H9 (cell line): ENCODE results near the gene KIAA1671. TPM values are rescaled to one million over a fixed set of nuclear protein-coding genes. Genes with fewer than 3 reads are reported as not detected.

Experiments used
- DNase-seq: peaks from one replicate; pipeline ENCODE4 v3.0.0-alpha.2; 2017
- H2AFZ ChIP-seq: one replicate; pipeline ENCODE4 v1.6.1; 2013; ENCODE audit warnings: mild to moderate bottlenecking, low read length, control low read depth, moderate library complexity
- H2AK5ac ChIP-seq: 2 replicates; pipeline ENCODE4 v1.6.1; 2013; ENCODE audit warnings: low read length, control low read depth, mixed read lengths; ENCODE audit not compliant: insufficient read length
- H2BK120ac ChIP-seq: one replicate; pipeline ENCODE4 v1.6.1; 2013; ENCODE audit warnings: low read depth, mild to moderate bottlenecking, low read length, control low read depth, inconsistent platforms; ENCODE audit not compliant: poor library complexity, severe bottlenecking
- H2BK12ac ChIP-seq: 2 replicates; pipeline ENCODE4 v1.6.1; 2013; ENCODE audit warnings: low read length, control low read depth, mixed read lengths, low read depth; ENCODE audit not compliant: insufficient read length
- H2BK15ac ChIP-seq: 2 replicates; pipeline ENCODE4 v1.6.1; 2013; ENCODE audit warnings: low read depth, low read length, control low read depth
- H2BK20ac ChIP-seq: one replicate; pipeline ENCODE4 v1.6.1; 2013; ENCODE audit warnings: low read depth, mild to moderate bottlenecking, low read length, control low read depth, inconsistent platforms; ENCODE audit not compliant: poor library complexity, severe bottlenecking
- H2BK5ac ChIP-seq: 2 replicates; pipeline ENCODE4 v1.6.1; 2013; ENCODE audit warnings: low read length, control low read depth, mixed read lengths; ENCODE audit not compliant: insufficient read length
- H3K14ac ChIP-seq: 2 replicates; pipeline ENCODE4 v1.6.1; 2013; ENCODE audit warnings: low read length, control low read depth; ENCODE audit not compliant: insufficient read depth
- H3K18ac ChIP-seq: 2 replicates; pipeline ENCODE4 v1.6.1; 2013; ENCODE audit warnings: low read depth, mild to moderate bottlenecking, mixed read lengths, low read length, control low read depth; ENCODE audit not compliant: insufficient read length
- H3K23ac ChIP-seq: 2 replicates; pipeline ENCODE4 v1.6.1; 2013; ENCODE audit warnings: low read length, control low read depth, mixed read lengths, low read depth; ENCODE audit not compliant: insufficient read length
- H3K23me2 ChIP-seq: 2 replicates; pipeline ENCODE4 v1.6.1; 2013; ENCODE audit warnings: low read depth, mild to moderate bottlenecking, mixed read lengths, low read length, control low read depth; ENCODE audit not compliant: insufficient read length, poor library complexity, severe bottlenecking
- H3K27ac ChIP-seq: 2 replicates; pipeline ENCODE4 v1.5.1; 2013; ENCODE audit warnings: low read length, control low read depth, mixed read lengths, low read depth; ENCODE audit not compliant: insufficient read length
- H3K27me3 ChIP-seq: 2 replicates; pipeline ENCODE4 v1.6.1; 2013; ENCODE audit warnings: low read length, control low read depth, inconsistent platforms; ENCODE audit not compliant: insufficient read depth
- H3K4ac ChIP-seq: 2 replicates; pipeline ENCODE4 v1.6.1; 2013; ENCODE audit warnings: low read depth, mild to moderate bottlenecking, control low read depth, inconsistent platforms, low read length, moderate library complexity
- H3K4me1 ChIP-seq: 2 replicates; pipeline ENCODE4 v1.6.1; 2013; ENCODE audit warnings: low read length, control low read depth, inconsistent platforms; ENCODE audit not compliant: insufficient read depth
- H3K4me2 ChIP-seq: 2 replicates; pipeline ENCODE4 v1.6.1; 2013; ENCODE audit warnings: low read length, control low read depth, mixed read lengths; ENCODE audit not compliant: insufficient read length, insufficient read depth
- H3K56ac ChIP-seq: 2 replicates; pipeline ENCODE4 v1.6.1; 2013; ENCODE audit warnings: low read depth, mild to moderate bottlenecking, mixed read lengths, low read length, control low read depth; ENCODE audit not compliant: insufficient read length
- H3K79me1 ChIP-seq: 2 replicates; pipeline ENCODE4 v1.6.1; 2013; ENCODE audit warnings: low read depth, mild to moderate bottlenecking, moderate library complexity, low read length, control low read depth, inconsistent platforms; ENCODE audit not compliant: insufficient read depth, poor library complexity, severe bottlenecking
- H3K79me2 ChIP-seq: 2 replicates; pipeline ENCODE4 v1.6.1; 2013; ENCODE audit warnings: low read length, control low read depth, inconsistent platforms; ENCODE audit not compliant: insufficient read depth
- H3K9ac ChIP-seq: 2 replicates; pipeline ENCODE4 v1.6.1; 2013; ENCODE audit warnings: low read length, control low read depth, mixed read lengths; ENCODE audit not compliant: insufficient read length; ENCODE audit errors: extremely low read depth
- H3K9me3 ChIP-seq: one replicate; pipeline ENCODE4 v1.6.1; 2013; ENCODE audit warnings: low read depth, low read length, inconsistent platforms; ENCODE audit not compliant: control insufficient read depth
- H3T11ph ChIP-seq: one replicate; pipeline ENCODE4 v1.6.1; 2013; ENCODE audit warnings: mild to moderate bottlenecking, low read length, control low read depth, inconsistent platforms
- H4K20me1 ChIP-seq: one replicate; pipeline ENCODE4 v1.6.1; 2013; ENCODE audit not compliant: control insufficient read depth, insufficient read length, insufficient read depth
- H4K5ac ChIP-seq: 2 replicates; pipeline ENCODE4 v1.6.1; 2013; ENCODE audit warnings: low read depth, mild to moderate bottlenecking, mixed read lengths, low read length, control low read depth; ENCODE audit not compliant: insufficient read length
- H4K8ac ChIP-seq: replicated peaks from 2 replicates; pipeline ENCODE4 v1.6.1; 2013; ENCODE audit warnings: low read length, control low read depth, mixed read lengths, low read depth; ENCODE audit not compliant: insufficient read length
- H4K91ac ChIP-seq: 2 replicates; pipeline ENCODE4 v1.6.1; 2013; ENCODE audit warnings: low read depth, mild to moderate bottlenecking, moderate library complexity, mixed read lengths, low read length, control low read depth; ENCODE audit not compliant: insufficient read length
- H3K27ac Mint-ChIP-seq, 3 experiments: 2 replicates in 2 of 3; 3 replicates in 1 of 3; pipeline ENCODE4 v1.8.0; 2020 to 2021; ENCODE audit warnings: mixed read lengths in 3 of 3, mild to moderate bottlenecking in 1 of 3, moderate library complexity in 1 of 3
- H3K27me3 Mint-ChIP-seq: 2 replicates; pipeline ENCODE4 v1.8.0; 2021; ENCODE audit warnings: low read depth, mild to moderate bottlenecking, moderate library complexity, mixed read lengths
- H3K36me3 Mint-ChIP-seq, 3 experiments: 2 replicates in 2 of 3; 3 replicates in 1 of 3; pipeline ENCODE4 v1.8.0; 2020 to 2021; ENCODE audit warnings: low read depth in 3 of 3, mixed read lengths in 3 of 3; ENCODE audit not compliant: insufficient read depth in 1 of 3
- H3K4me1 Mint-ChIP-seq, 2 experiments: 2 replicates each; pipeline ENCODE4 v1.8.0; 2020; ENCODE audit warnings: mixed read lengths in 2 of 2
- H3K4me3 Mint-ChIP-seq, 2 experiments: 2 replicates in 1 of 2; 3 replicates in 1 of 2; pipeline ENCODE4 v1.8.0; 2020 to 2021; ENCODE audit warnings: mild to moderate bottlenecking in 2 of 2, mixed read lengths in 2 of 2, moderate library complexity in 1 of 2
- H3K9me3 Mint-ChIP-seq, 2 experiments: 2 replicates in 1 of 2; 3 replicates in 1 of 2; pipeline ENCODE4 v1.8.0; 2020; ENCODE audit warnings: mild to moderate bottlenecking in 2 of 2, mixed read lengths in 2 of 2, moderate library complexity in 1 of 2
- WGBS: extraction: QIAGEN DNeasy Blood & Tissue Kit; methylation state at CpG from one replicate; pipeline ENCODE4 v1.1.7; 2013; ENCODE audit warnings: missing lambda C conversion rate, low lambda C conversion rate, mixed read lengths; ENCODE audit not compliant: insufficient read length; ENCODE audit errors: extremely low coverage; 5-methylcytosine and 5-hydroxymethylcytosine counted together
- total RNA-seq: library from RNA; stranded (reverse); gene quantifications from 2 replicates; pipeline ENCODE4 v1.2.1, GENCODE V29; 2021
- TF ChIP-seq, protein P1 (sequence below): fragments of 200-600 bp; sonication (generic); conservative IDR thresholded peaks from 3 replicates; pipeline ENCODE4 v1.8.0; 2021; ENCODE audit warnings: antibody characterized with exemption, mild to moderate bottlenecking

Gene KIAA1671
- total RNA-seq, 1 experiment from 2014 or later, result 22.6 TPM

DNA sequence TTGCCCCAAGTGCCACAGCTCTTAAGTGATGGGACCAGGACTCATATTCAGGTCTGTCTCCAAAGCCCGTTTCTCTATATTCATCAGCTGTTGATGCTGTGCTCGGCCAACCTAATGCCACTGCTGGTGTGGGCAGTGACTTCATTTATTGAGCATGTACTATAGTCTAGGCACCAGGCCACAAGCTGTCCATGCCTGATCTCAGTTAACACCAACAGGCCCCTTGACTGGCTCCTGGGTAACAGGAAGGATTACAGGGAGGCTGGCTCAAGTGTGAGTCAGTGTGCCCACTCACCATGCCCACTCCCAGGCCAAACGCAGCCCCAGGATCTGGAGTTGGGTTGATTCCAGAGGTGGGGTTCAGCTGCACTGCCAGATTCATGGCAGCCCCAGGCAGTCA is 258.3 kb downstream of the KIAA1671 start:
- no peak overlapping the region for H3K56ac ChIP-seq
- no peak overlapping the region for H3K4me2 ChIP-seq
- H3K18ac ChIP-seq, result no peak overlapping the region
- Mint-ChIP-seq H3K4me3 (no peak overlapping the region), H3K27me3 (peaks cover 11% of the 10 kb centered on the region), H3K9me3 (peaks cover 14 to 15% of the 10 kb centered on the region in 2 experiments; a peak in 4 of 5 replicates), H3K4me1 (no peaks in the 10 kb centered on the region; a peak in 1 of 4 replicates), H3K27ac (no peak overlapping the region), H3K36me3 (peaks cover 5 to 9% (median 5%) of the 10 kb centered on the region in 3 experiments; a peak in 6 of 7 replicates)
- no peak overlapping the region for H2BK120ac ChIP-seq
- no peak overlapping the region for H2BK12ac ChIP-seq
- no peak overlapping the region for H2BK20ac ChIP-seq
- no peaks in the 10 kb centered on the region for H3K27me3 ChIP-seq
- no peak overlapping the region for H2AK5ac ChIP-seq
- no peak overlapping the region for H3K9ac ChIP-seq
- no peak overlapping the region for H4K5ac ChIP-seq
- no peaks in the 10 kb centered on the region for H4K20me1 ChIP-seq
- no peak overlapping the region for H3K27ac ChIP-seq
- H3K14ac ChIP-seq, result no peak overlapping the region
- no peak overlapping the region for H2AFZ ChIP-seq
- no peaks in the 10 kb centered on the region for H3K4me1 ChIP-seq
- H3K23me2 ChIP-seq, result no peaks in the 10 kb centered on the region
- TF ChIP-seq, protein P1, sequence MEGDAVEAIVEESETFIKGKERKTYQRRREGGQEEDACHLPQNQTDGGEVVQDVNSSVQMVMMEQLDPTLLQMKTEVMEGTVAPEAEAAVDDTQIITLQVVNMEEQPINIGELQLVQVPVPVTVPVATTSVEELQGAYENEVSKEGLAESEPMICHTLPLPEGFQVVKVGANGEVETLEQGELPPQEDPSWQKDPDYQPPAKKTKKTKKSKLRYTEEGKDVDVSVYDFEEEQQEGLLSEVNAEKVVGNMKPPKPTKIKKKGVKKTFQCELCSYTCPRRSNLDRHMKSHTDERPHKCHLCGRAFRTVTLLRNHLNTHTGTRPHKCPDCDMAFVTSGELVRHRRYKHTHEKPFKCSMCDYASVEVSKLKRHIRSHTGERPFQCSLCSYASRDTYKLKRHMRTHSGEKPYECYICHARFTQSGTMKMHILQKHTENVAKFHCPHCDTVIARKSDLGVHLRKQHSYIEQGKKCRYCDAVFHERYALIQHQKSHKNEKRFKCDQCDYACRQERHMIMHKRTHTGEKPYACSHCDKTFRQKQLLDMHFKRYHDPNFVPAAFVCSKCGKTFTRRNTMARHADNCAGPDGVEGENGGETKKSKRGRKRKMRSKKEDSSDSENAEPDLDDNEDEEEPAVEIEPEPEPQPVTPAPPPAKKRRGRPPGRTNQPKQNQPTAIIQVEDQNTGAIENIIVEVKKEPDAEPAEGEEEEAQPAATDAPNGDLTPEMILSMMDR, result no peak
- no peak overlapping the region for H3K4ac ChIP-seq
- H3K79me2 ChIP-seq, result no peaks in the 10 kb centered on the region
- H3T11ph ChIP-seq, result no peak overlapping the region
- DNase-seq, result no peak
- no peak overlapping the region for H2BK5ac ChIP-seq
- no peaks in the 10 kb centered on the region for H3K79me1 ChIP-seq
- no peak overlapping the region for H3K23ac ChIP-seq
- no peak overlapping the region for H4K8ac ChIP-seq
- H3K9me3 ChIP-seq, result no peaks in the 10 kb centered on the region
- no peak overlapping the region for H2BK15ac ChIP-seq
- no peak overlapping the region for H4K91ac ChIP-seq
- no CpG with 5 or more reads among the region's 3 CpGs for WGBS
